ENCODE measurements around the gene CS.
A peak's percentile ranks its signal among the peaks of the same experiment; 100 is the strongest.
"Not testable (repeated sequence)": the region's sequence is repeated elsewhere in the genome, so short reads cannot be mapped to it uniquely, and the experiment has no call there.

Gene CS

GRCh38 chr12:56317675-56318074 lies 17.5 kb upstream of the CS start:
- no peak for DNase-seq

GRCh38 chr12:56315622-56316473 lies 15.7 kb upstream of the CS start, which contains the start of gene CNPY2:
Gene CNPY2, minus strand, starts transcription at chr12:56315988. Its CDS starts 771 bp downstream, at chr12:56315217.
- peak; percentile 96 for DNase-seq

DNA sequence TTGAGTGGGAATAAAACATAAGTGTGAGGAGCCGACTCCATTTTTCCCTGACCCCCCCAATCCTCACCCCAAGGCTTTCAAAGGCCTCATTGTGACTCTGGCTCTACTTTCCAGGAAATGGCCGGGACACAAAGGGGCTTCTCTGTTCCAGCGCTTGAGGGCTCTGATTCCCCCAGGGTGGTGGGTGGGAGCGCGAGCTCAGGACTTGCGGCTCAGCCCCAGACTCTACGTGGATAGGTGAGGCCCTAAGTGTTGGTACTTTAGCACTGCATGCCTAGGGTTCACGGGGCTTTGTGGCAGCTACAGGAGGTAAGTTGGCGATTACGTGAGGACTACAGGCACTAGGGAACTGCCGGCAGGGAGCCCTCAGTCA lies 15.1 kb upstream of the CS start:
- DNase-seq: peak; percentile 31

DNA sequence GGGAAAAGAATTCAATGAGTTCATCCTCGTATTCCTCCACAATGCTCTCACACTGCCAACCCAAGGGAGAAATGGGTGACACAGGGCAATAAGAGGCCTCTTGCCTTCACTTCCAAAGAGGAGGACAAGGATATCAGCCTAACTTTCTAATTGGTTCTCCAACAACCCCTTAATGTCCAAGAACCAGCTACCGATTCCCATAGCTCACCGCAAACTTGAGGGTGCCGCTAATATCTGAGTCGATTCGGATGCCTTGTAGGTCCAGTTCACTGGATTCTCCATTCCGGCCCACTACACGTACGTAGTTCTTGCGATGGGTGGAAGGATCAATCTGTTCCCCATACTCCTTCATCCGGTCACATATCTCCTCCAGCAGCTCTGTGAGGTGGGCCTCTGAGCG lies 10.9 kb upstream of the CS start:
- no peak for DNase-seq

DNA sequence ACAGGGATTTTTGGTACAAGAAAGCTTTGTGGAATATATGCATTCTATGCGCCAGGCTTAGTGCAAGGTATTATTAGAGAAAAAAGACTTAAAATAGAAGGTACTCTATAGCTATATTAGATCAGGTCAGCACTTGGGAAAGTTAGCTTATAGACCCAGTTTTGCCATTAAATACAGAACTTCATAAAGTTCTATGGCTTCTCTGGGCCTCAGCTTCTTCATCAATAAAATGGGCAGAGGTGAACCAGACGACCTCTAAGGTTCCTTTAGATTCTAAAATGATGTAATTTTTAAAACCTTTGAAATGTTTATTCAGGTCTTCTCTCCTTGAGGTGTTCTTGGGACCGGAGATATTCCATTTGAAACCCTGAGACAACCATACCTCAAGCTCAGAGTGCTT lies 8.6 kb upstream of the CS start:
- DNase-seq: no peak

GRCh38 chr12:56307221-56307965 lies 7.3 kb upstream of the CS start:
- DNase-seq: no peak

- DNase-seq: no peak
These were observed 4.9 kb upstream of the CS start for GRCh38 chr12:56304872-56305590.

GRCh38 chr12:56304276-56304675 lies 4.1 kb upstream of the CS start:
- DNase-seq: no peak

- peak; percentile 78 for DNase-seq
These were observed 724 bp upstream of the CS start for GRCh38 chr12:56300644-56301464.

GRCh38 chr12:56299308-56299852 lies 750 bp downstream of the CS start:
- peak; percentile 79 for DNase-seq

GRCh38 chr12:56298828-56299227 lies 1.3 kb downstream of the CS start:
- no peak for DNase-seq

GRCh38 chr12:56297400-56297799 lies 2.7 kb downstream of the CS start:
- no peak for DNase-seq

GRCh38 chr12:56296295-56296694 lies 3.8 kb downstream of the CS start:
- DNase-seq: no peak

- DNase-seq: no peak
These were observed 6.3 kb downstream of the CS start for GRCh38 chr12:56293795-56294194.

DNA sequence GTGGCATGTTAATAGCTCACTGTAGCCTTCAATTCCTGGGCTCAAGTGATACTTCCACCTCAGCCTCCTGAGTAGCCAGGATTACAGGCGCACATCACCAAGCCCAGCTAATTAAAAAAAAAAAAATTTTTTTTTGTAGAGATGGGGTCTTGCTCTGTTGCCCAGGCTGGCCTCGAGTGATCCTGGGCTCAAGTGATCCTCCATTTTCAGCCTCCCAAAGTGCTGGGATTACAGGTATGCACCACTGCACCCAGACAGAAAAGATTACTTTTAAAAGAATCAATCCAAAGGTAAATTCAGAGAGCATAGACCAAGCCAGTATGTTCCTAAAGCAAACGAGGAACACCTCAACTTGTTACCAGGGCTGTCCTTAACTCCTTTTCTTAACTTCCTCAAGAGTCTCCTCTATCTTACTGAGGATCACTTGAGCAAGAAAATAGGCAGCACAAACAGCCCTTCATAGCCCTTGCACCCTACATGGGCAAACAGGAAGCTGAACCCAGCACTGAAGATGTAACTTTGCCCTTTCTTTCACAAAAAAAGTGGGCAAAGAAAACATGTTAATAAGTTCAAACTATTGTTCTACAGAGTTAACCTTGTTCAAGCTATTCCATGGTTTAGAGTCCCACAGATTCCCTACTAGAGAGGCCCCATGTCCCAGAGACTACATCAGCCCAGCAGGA lies 11.3 kb downstream of the CS start:
- no peak for DNase-seq

DNA sequence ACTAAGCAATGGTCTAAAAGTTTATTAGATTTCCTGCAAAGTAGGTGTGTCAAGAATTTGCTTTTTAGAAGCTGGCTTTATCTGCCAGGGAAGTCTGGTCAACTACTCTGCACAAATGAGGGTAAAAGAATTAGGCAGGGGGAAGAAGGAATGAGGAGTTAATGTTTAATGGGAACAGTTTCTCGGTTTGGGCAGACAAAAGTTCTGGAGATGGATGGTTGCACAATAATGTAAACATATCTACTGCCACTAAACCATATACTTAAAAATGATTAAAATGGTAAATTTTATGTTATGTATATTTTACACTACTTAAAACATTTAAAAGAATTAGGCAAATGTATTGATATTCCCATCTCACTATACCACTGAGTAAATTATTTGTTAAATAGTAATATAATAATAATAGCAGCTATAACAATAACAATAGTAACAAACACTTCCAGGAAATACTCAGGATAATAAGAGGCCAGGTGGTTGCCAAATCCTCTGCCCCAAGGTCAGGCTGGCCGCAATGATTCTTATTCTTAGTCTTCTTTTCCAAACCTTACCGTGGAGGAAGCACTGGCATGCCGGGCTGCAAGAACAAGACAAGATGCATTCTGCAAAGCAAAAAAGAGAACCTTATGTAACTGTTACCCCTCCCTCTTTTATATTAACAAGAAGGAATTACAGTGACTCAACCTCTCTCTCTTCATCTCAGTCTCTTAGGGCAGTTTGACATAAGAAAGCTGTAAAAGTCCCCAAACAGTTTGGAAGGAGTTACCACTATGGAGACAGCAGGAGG lies 13.9 kb downstream of the CS start:
- no peak for DNase-seq

- not testable (repeated sequence) for DNase-seq
These were observed 15.9 kb downstream of the CS start for GRCh38 chr12:56284263-56284662.

DNA sequence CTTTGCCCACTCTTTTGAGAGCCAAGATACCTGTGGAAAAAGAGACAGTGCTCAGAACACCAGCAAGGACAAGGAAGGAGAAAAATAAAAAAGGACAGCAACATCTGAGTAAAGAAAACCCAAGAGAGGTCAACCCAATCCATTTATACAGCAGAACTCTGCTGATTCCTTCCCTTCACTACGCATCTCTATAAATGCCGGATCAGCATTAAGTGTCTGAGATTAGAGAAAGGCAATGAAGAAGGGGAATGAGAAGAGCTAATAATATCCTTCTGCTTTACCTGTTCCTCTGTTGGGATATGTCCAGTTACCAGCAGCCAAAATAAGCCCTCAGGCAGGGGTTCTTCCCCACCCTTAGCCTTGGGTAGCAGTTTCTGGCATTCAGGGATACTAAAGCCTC lies 17.6 kb downstream of the CS start:
- DNase-seq: no peak

- no peak for DNase-seq
These were observed 18.1 kb downstream of the CS start for GRCh38 chr12:56282030-56282429.

- DNase-seq: no peak
These were observed 19.3 kb downstream of the CS start for GRCh38 chr12:56280849-56281248.

- no peak for DNase-seq
These were observed 21.2 kb downstream of the CS start for GRCh38 chr12:56278905-56279304.

All from hematopoietic multipotent progenitor cell treated with erythropoietin and hydrocortisone succinate and interleukin-3 and kit ligand, for 8 days (in vitro differentiated cells).